RWPE1 (cell line): ENCODE measurements around the gene GRK1.

ENCODE experiments used
- CTCF ChIA-PET: fragments of 350-600 bp; sonication (Branson Sonifier 250); formaldehyde crosslinking; extraction: SDS; loops from one replicate; lab custom pipeline; 2021; lab: Yijun Ruan, JAX
- POLR2A ChIA-PET: fragments of 400-600 bp; formaldehyde crosslinking; extraction: SDS; loops from one replicate; lab custom pipeline; 2020; ENCODE audit warnings: antibody characterized with exemption; ENCODE audit not compliant: low non-redundant PET; lab: Yijun Ruan, JAX
- DNase-seq: peaks from one replicate; pipeline ENCODE4 v3.0.0; 2012; ENCODE audit warnings: low spot score
- H3K27ac ChIP-seq: fragments of 450-650 bp; 2 replicates; pipeline ENCODE4 v1.5.1; 2017
- TF ChIP-seq, protein P1 (sequence below): fragments of 450-650 bp; conservative IDR thresholded peaks from 2 replicates; pipeline ENCODE4 v1.5.1; 2017; ENCODE audit warnings: low read depth, mild to moderate bottlenecking

The GRK1 gene

DNA sequence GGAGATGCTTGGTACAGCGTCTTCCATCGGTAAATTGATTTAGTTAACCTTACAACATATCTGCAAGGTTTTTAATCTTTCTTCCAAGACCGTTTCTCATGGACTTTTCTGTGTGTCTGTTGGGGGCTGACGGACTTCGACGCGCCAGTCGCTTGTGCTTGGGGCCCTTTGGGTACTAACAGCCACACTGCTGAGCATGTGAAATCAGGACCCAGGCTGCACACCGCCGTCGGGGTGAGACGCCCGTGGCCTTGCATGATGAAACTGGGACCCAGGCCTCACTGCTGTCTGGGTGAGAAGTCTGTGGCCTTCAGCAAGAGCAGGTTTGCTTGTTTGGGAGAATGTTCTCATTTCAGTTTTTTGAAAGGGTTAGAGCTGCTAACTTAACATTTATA lies 18.8 kb upstream of the GRK1 start:
- CTCF ChIA-PET, result no interaction called here
- POLR2A ChIA-PET, result no interaction called here
- H3K27ac ChIP-seq, result peak overlapping the region; percentile 82
- no peak for DNase-seq
- TF ChIP-seq, protein P1, sequence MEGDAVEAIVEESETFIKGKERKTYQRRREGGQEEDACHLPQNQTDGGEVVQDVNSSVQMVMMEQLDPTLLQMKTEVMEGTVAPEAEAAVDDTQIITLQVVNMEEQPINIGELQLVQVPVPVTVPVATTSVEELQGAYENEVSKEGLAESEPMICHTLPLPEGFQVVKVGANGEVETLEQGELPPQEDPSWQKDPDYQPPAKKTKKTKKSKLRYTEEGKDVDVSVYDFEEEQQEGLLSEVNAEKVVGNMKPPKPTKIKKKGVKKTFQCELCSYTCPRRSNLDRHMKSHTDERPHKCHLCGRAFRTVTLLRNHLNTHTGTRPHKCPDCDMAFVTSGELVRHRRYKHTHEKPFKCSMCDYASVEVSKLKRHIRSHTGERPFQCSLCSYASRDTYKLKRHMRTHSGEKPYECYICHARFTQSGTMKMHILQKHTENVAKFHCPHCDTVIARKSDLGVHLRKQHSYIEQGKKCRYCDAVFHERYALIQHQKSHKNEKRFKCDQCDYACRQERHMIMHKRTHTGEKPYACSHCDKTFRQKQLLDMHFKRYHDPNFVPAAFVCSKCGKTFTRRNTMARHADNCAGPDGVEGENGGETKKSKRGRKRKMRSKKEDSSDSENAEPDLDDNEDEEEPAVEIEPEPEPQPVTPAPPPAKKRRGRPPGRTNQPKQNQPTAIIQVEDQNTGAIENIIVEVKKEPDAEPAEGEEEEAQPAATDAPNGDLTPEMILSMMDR, result no peak

DNA sequence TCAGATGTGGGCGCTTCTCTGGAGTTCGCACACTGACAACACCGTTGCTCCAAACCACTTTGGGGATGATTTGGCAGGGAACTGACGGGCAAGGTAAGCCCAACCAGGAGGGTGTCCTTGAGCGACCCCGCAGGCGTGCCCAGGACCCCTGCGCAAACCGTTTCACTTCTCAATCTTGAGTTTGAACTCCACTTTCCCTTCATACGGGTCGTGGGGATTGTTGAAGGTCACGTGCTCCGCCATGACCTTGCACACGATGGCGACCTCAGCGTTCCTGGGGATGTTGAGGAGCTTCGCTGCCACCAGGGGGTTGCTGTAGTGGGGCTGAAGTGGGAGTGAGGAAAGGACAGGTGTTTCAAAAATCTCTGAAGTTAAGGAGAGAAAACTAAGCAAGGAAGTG lies 17.8 kb upstream of the GRK1 start:
- no peak for DNase-seq
- TF ChIP-seq, protein P1, result no peak
- ChIA-PET CTCF (interaction anchor here (0.6 kb wide), 1 partner anchor 22 kb away, joined by 3 read pairs; no protein-coding TSS in a partner anchor), POLR2A (no interaction called here)
- no peak overlapping the region for H3K27ac ChIP-seq

DNA sequence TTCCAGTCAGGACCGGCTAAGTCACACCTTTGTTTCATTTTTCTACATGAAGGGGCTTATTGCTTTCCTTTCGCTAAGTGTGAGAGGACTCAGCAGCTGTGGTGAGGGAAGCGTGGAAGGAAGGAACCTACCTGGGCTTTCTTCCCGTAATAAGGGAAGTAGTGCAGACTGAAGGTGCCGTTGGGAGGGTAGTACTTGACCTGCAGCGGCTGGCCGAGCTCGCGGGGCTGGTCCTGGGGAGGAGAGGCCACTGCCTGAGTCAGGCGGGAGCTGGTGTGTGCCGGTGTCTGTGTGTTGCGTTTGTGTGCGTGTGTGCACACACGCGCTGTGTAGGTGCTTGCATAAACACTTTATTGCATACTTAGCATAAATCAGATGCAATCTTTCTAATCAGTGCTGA lies 16.7 kb upstream of the GRK1 start:
- TF ChIP-seq, protein P1, result no peak
- DNase-seq, result no peak
- ChIA-PET CTCF (no interaction called here), POLR2A (no interaction called here)
- H3K27ac ChIP-seq, result no peak overlapping the region

DNA sequence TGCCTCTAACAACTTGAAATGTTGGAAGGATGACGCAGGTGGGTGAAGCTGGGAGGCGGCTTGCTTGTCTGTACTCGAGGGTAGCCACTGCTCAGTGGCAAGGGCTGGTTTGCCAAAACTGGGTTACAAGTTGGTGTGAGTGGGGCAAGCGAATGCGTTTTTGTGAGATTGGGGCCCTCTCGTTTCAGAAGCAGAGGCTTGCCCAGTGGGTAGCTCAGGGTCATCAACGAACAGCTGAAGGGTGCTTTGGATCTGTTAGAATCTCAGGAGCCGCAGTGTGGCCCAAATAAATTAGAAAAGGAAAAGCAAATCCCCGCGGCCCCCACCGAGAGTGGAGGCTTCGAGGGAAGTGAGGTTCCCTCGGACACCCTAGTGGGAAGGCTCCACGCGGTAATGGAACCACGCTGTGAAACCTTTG lies 16.3 kb upstream of the GRK1 start:
- POLR2A ChIA-PET, result no interaction called here
- no peak for DNase-seq
- H3K27ac ChIP-seq, result no peak overlapping the region
- CTCF ChIA-PET, result interaction anchor here (0.6 kb wide), 1 partner anchor 78 kb away, joined by 3 read pairs; no protein-coding TSS in a partner anchor
- TF ChIP-seq, protein P1, result no peak

DNA sequence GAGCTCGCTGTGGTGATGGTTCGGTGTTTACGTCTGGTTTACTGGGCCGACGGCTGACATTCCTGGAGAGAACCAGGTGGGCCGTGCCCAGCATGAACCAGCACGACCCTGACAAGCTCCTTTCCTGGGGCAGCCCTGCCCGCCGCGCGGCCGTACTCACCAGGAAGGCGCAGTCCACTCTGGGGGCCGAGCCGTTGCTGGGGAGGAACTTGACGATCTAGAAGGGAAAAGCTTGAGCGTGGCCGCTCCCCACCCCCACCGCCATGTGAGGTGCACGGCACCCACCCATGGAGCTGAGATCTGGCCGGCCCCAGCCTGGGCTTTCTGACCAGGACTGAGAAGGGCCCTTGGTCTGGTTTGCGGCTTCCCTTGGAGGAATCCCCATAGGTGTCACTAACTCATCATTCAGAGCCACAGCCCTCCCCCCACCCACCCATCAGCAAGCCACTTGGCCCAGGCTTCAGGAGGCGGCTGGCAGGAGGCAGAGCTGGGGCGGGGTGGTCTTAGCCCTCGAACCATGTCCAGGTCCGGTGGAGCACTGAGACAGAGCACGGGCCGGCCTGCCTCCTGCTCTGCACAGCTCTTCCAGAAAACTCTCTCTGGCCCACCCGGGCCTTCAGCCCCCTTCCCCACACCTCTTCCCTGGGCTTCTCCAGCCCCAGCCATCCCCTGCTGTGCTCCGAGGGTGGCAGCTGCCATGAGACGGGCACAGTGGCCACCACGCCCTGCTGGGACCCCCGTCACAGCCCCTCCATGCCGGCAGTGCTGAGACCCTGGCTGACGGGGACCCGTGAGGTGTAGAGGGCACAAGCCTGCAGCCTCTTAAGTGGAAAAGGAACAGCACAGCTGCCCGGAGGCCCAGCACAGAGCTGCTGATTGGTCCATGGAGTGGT lies 15.3 kb upstream of the GRK1 start:
- CTCF ChIA-PET, result interaction anchor here (0.6 kb wide), 1 partner anchor 77 kb away, joined by 3 read pairs; no protein-coding TSS in a partner anchor
- H3K27ac ChIP-seq, result no peak overlapping the region
- TF ChIP-seq, protein P1, result no peak
- DNase-seq, result no peak
- POLR2A ChIA-PET, result no interaction called here

DNA sequence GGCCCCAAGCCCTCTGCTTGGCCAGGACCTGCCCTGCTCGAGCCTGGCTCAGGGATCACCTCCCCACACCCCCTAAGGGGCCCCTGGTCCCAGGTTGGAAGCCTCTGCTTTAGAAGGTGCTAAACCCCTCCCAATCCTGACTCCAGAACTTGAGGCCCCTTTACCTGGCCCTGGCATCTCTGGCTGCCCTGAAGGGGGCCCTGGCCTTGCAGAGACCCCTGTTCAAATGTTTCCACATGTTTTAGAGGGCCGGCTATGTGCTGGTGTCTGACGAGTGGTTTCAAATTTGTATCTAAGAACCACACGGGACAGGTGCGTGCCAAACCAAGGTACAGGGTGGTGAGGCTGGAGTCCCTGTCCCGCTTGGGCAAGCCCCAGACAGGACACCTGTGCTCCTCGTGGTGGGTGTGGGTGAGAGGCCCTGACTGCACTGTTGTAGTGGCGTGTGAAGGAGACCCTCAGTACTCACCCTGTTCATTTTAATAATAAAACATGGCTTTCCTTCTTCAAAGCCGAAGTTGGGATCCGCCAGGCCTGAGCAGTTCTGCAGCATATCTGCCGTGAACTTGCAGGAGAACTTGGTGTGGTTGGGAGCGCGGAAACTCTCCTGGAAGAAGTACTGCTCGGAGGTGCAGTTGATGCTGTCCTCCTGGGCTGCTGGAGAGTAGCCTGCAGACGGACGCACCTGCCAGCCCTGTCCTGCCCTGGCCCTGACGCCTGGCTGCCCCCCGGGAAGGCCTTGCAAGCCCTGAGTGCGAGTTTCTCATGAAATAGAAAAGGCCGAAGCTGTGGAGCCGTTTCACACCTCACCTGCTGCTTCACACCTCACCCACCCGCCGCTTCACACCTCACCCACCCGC lies 14.4 kb upstream of the GRK1 start:
- DNase-seq, result no peak
- ChIA-PET CTCF (no interaction called here), POLR2A (no interaction called here)
- no peak overlapping the region for H3K27ac ChIP-seq
- TF ChIP-seq, protein P1, result no peak
